Thymus (tissue), 11 donors: Measurements from ENCODE around the gene EPS8L1. TPM values are rescaled to one million over a fixed set of nuclear protein-coding genes. Genes with fewer than 3 reads are reported as not detected.

ENCODE experiments used
- DNase-seq, 9 donors: peaks; one replicate each; pipeline ENCODE4 v3.0.0-alpha.2; 2013; ENCODE audit warnings: low spot score in 9 of 9, low read depth in 6 of 9, missing footprints in 1 of 9
- H3K27ac ChIP-seq, 2 donors: one replicate each; pipeline ENCODE4 v1.5.1; 2013; ENCODE audit warnings: control low read depth in 1 of 2, low read depth in 1 of 2, low read length in 1 of 2, mild to moderate bottlenecking in 1 of 2, moderate library complexity in 1 of 2
- H3K27me3 ChIP-seq, 2 donors: one replicate each; pipeline ENCODE4 v1.5.1; 2013; ENCODE audit warnings: low read length in 1 of 2; ENCODE audit not compliant: control insufficient read depth in 2 of 2, insufficient read depth in 1 of 2
- H3K36me3 ChIP-seq, 2 donors: one replicate each; pipeline ENCODE4 v1.5.1; 2013; ENCODE audit warnings: low read length in 1 of 2, mild to moderate bottlenecking in 1 of 2, moderate library complexity in 1 of 2; ENCODE audit not compliant: control insufficient read depth in 2 of 2, insufficient read depth in 2 of 2
- H3K4me1 ChIP-seq, 2 donors: one replicate each; pipeline ENCODE4 v1.5.1; 2013; ENCODE audit warnings: low read length in 2 of 2; ENCODE audit not compliant: control insufficient read depth in 2 of 2, insufficient read depth in 2 of 2
- H3K4me3 ChIP-seq, 2 donors: one replicate each; pipeline ENCODE4 v1.5.1; 2013; ENCODE audit warnings: low read length in 2 of 2, control low read depth in 1 of 2, mild to moderate bottlenecking in 1 of 2
- H3K9me3 ChIP-seq, 2 donors: one replicate each; pipeline ENCODE4 v1.5.1; 2013; ENCODE audit warnings: low read length in 1 of 2, mild to moderate bottlenecking in 1 of 2; ENCODE audit not compliant: control insufficient read depth in 2 of 2, insufficient read depth in 1 of 2
- WGBS: extraction: QIAGEN DNeasy Blood & Tissue Kit; methylation state at CpG from one replicate; pipeline ENCODE4 v1.1.7; 2013; 5-methylcytosine and 5-hydroxymethylcytosine counted together
- polyA plus RNA-seq: library from polyadenylated mRNA; stranded (reverse); fragments of 200-250 nt; gene quantifications from one replicate; pipeline ENCODE4 v1.2.3, GENCODE V29; 2013
- total RNA-seq: library from RNA; stranded (reverse); fragments of 120-200 nt; gene quantifications from one replicate; pipeline ENCODE4 v1.2.4, GENCODE V29; 2013
- donor health status: healthy.

EPS8L1 gene
- total and polyA plus RNA-seq, 2 donors, result 2.3 to 26.6 TPM

DNA sequence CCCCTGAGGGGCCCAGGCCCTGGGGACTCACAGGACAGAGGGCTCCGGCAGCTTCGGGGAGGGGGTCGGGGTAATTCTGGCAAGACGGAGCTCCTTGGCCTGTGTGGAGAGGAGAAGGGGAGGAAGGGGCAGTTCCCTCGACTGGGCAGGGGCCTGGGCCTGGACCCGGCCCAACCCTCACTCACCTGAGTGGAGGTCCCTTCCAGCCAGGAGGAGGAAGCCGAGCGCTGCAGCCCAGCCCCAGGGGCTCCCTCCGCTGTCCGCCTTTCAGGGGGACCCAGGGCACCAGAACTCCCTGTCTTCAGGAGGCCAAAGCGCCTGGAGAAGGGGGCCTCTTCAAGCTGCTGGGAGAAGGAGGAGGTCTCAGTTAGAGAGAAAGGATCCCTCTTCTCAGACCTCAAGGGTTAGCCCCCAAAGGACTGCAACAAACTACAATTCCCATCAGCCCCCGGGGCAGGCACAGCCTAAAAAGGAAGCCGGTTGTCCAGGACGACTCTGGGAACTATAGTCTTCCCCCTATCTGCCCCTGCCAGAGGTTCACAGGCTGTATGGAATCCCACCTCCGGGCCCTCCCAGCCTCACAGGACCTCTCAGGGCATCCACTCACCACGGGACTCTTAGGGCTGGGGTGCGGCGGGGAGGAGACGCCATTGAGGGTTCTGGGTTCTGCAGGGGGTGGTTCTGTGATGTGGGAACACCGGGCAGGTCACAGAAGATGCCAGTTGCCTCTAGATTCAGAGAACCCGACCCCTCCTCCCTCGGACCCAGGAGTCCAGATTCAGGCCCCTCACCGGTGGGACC lies 19.8 kb downstream of the EPS8L1 start:
- H3K27me3 ChIP-seq, result no peaks in the 10 kb centered on the region
- H3K9me3 ChIP-seq, result no peaks in the 10 kb centered on the region
- H3K36me3 ChIP-seq, result peaks cover 19 to 64% of the 10 kb centered on the region in 2 donors
- H3K27ac ChIP-seq, result no peak overlapping the region
- no peak for DNase-seq
- no peaks in the 10 kb centered on the region for H3K4me1 ChIP-seq
- 97% methylated on average over 23 of the region's 23 CpGs for WGBS
- H3K4me3 ChIP-seq, result no peak overlapping the region

DNA sequence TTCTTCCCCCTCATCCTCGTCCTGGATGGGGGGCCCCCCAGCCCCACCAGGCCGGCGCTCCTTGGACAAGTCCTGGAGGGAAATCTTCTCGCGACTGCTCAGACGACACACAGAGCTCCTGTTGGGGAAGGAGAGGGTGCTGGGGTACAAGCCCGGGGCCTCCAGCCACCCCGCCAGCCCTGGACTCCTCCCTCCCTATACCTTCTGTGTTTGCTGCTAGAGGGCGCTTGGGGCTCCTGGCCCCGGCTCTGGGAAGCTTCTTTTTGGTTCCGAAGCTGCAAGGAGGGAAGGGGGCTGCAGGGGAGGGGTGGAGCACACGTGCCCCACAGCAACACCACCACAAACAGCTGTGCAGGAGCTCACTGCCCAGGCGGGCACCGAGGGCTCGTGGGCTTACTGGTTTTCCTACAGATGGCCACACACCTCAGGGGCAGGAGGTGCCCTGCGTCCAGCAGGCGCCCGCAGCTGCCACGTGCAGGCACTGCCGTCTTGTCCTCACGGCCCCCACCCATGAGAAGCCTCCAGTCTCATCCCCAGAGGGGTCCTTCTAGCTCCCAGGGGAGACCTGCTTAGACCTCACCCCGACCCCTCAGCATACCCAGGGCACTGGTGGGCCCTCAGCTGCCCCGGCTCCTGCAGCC lies 20.5 kb downstream of the EPS8L1 start:
- no peak for DNase-seq
- Histone ChIP-seq H3K27ac (no peak overlapping the region), H3K4me3 (no peak overlapping the region), H3K27me3 (no peaks in the 10 kb centered on the region), H3K36me3 (peaks cover 19 to 57% of the 10 kb centered on the region in 2 donors), H3K9me3 (no peaks in the 10 kb centered on the region), H3K4me1 (no peaks in the 10 kb centered on the region)
- 92% methylated on average over 23 of the region's 23 CpGs for WGBS

DNA sequence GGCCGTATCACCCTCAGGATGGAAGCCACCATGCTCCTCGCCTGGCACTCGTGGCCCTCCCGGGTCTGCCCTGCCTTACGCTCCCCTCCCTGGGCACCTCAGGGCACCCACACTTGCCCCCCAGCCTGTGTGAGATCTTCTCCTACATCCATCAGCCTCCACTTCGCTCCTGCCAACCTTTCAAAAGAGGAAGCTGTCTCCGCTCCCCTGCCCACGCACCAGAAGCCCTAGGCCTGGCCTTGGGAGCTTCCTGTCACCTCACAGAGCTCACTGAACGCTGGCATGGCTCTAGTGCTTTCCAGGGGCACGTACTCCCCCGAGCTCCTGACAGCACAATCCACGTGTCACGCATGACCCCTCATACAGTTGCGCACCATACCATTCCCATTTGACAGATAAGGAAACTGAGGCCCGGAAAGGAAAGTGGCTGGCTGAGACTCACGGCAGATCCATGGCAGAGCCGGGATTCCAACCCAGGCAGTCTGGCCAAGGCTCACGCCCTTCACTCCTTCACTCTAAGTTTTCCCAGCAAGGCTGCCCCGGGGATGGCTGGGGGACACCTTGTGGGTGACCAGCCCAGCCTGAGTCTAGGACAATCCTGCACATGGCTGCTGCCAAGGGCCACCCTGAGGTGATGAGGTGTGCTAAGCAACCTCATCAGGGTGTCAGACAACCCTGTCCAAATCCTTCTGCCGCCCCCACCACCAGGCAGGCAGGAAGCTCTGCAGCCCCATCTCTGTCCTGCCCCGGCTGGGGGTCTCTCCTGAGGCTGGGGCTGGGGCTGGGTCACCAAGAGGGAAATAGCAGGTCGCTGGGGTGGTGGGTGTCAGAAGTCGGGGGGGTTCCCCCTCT lies 22.4 kb downstream of the EPS8L1 start:
- no peak overlapping the region for H3K4me3 ChIP-seq
- H3K9me3 ChIP-seq, result peaks cover 0 to under 1% of the 10 kb centered on the region in 2 donors
- 94% methylated on average over 23 of the region's 23 CpGs for WGBS
- no peak overlapping the region for H3K27ac ChIP-seq
- no peaks in the 10 kb centered on the region for H3K4me1 ChIP-seq
- peaks cover 29 to 47% of the 10 kb centered on the region in 2 donors for H3K36me3 ChIP-seq
- H3K27me3 ChIP-seq, result no peaks in the 10 kb centered on the region
- no peak for DNase-seq

DNA sequence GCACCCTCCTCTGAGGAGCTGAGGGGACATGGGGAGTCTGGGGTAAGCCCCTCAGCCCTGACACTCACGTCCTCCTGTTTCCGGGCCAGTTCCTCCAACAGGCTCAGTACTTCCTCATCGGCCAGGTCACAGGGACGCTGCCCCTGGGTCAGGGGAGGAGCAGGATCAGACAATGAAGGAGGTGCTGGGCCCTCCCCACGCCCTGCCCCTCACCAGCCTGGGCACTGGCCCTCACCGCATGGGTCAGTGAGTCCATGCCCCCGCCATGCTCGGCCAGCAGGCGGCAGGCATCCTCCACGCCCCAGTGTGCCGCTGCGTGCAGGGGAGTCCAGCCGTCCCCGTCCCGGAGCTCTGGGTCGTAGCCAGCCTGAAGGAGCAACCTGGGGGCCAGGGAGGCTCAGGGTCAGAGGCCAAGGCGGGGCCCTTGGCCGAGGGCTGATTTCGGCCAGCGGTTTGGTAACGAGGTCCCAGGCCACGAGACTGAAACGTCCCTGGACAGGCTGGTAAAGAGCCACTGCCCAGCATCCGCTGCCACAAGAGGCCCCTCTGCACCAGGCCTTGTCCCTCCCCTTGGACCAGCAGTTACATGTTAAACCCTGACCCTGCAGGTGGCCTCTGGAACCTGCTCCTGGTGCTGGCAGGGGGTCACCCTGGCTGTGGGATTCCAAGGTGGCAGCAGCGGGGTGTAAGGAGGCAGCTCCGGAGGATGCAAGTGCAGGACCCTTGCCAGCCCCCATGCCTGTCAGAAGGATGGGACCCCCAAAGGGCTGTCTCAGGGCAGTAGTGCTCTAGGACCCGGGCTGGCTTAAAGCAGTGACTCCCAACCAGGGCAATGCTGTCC lies 23.3 kb downstream of the EPS8L1 start:
- peaks cover 35 to 53% of the 10 kb centered on the region in 2 donors for H3K36me3 ChIP-seq
- no peaks in the 10 kb centered on the region for H3K27me3 ChIP-seq
- no peaks in the 10 kb centered on the region for H3K4me1 ChIP-seq
- H3K27ac ChIP-seq, result no peak overlapping the region
- DNase-seq, result no peak
- WGBS, result 97% methylated on average over 27 of the region's 27 CpGs
- H3K4me3 ChIP-seq, result no peak overlapping the region
- H3K9me3 ChIP-seq, result peaks cover 2 to 6% of the 10 kb centered on the region in 2 donors

DNA sequence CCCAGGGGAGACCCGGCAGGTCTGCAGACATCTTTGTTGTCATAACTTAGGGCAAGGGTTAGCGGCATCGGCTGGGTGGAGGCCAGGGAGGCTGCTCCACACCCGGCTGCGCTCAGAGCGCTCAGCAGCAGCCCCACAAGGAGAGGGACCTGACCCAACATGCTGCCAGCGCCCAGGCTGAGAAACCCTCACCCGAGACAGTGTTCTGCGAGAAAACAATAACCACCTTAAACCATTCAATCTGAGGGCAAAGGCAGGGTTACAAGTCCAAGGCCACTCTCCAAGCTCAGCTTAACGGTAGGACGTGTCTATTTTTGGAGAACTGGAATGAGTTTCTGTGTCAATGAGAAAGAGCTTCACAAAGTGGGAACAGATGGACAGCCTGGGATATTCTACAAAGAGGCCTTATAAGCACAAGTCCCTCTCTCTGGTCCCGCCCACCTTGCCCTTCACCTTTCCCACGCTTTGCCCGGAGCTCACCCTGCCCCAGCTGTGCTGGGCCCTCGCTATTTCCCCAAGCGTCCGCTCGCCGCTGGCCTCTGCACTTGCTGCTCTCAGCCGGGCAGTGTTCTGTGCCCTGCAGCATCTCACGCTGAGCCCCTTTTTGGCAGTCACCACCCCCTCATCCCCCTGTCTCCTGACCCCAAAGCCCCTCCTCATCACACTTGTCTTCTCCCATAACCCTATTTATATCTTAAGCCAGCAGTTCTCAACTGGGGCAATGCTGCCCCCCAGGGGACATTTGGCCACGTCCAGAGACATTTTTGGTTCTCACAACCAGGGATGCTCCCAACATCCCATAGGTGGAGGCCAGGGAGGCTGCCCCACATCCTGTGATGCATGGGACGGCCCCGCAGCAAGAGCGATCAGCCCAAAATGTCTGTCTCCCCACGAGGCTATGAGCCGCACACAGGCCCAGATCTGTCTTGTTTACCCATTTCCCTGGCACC lies 24.2 kb downstream of the EPS8L1 start:
- peaks cover 32 to 45% of the 10 kb centered on the region in 2 donors for H3K36me3 ChIP-seq

DNA sequence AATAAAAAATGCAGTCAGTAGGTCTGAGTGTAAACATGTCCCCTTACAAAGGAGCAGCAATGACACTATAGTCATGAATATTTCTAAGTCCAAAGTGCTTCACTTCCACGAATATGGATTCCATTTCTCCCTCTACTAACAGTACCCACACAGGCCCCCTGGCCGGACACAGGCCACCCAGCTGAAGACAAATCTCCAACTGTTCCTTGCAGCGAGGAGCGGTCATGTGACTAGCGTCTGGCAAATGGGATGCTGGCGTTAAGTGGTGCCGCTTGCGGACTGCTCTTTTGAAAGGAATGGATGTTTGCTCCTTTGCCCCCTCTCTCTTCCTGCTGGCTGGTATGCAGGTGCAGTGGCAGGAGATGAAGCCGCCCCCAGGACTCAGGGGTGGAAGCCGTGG lies 25.6 kb downstream of the EPS8L1 start:
- 98% methylated on average over 10 of the region's 10 CpGs for WGBS
- H3K4me3 ChIP-seq, result no peak overlapping the region
- H3K27ac ChIP-seq, result no peak overlapping the region
- peaks cover 24 to 39% of the 10 kb centered on the region in 2 donors for H3K36me3 ChIP-seq
- no peak for DNase-seq
- H3K4me1 ChIP-seq, result no peaks in the 10 kb centered on the region
- H3K27me3 ChIP-seq, result no peaks in the 10 kb centered on the region
- H3K9me3 ChIP-seq, result peaks cover 2 to 6% of the 10 kb centered on the region in 2 donors

More for the DNA sequence above, 24.2 kb downstream of the EPS8L1 start:
- WGBS, result 96% methylated on average over 27 of the region's 27 CpGs
- Histone ChIP-seq H3K4me3 (no peak overlapping the region), H3K9me3 (peaks cover 2 to 6% of the 10 kb centered on the region in 2 donors), H3K27ac (no peak overlapping the region), H3K4me1 (no peaks in the 10 kb centered on the region), H3K27me3 (no peaks in the 10 kb centered on the region)
- DNase-seq, result no peak

DNA sequence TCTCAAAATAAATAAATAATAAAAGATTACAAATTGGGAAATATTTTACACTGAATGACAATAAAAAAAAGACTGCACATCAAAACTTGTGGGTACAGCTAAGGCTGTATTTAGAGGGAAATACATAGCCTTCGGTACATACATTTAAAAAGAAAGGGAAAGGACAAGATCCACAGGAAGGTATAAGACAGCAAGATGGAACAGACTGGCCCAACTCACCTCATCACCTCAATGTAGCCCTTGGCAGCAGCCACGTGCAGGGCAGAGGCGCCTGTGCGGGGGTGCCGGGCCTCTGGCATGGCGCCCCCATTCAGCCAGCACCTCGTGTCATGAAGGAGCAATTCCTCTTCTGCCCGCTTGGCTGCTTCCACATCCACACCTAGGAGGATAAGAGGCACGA lies 27.5 kb downstream of the EPS8L1 start:
- no peaks in the 10 kb centered on the region for H3K27me3 ChIP-seq
- peaks cover 24 to 41% of the 10 kb centered on the region in 2 donors for H3K36me3 ChIP-seq
- peaks cover 2 to 6% of the 10 kb centered on the region in 2 donors for H3K9me3 ChIP-seq
- over 99% methylated on average over 9 of the region's 9 CpGs for WGBS
- no peak for DNase-seq
- no peak overlapping the region for H3K4me3 ChIP-seq
- no peaks in the 10 kb centered on the region for H3K4me1 ChIP-seq
- no peak overlapping the region for H3K27ac ChIP-seq

DNA sequence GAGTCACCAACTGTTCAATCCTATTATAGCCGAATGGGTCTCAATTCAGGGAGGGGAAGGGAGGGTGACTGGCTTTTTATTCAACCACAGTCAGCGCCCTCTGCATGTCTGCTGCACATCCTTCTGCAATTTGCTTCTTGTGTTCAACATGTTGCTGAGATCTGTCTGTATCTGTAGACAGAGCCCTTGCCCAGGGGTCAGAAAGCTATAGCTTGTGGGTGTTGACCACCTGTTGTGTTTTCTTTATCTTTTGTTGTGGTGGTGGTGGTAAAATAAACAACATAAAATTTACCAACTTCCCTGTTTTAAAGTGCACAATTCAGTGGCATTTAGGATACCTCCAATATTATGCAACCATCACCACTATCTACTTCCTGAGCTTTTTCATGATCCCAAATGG lies 29.6 kb downstream of the EPS8L1 start:
- H3K9me3 ChIP-seq, result peaks cover 2 to 6% of the 10 kb centered on the region in 2 donors
- H3K27me3 ChIP-seq, result no peaks in the 10 kb centered on the region
- peaks cover 25 to 43% of the 10 kb centered on the region in 2 donors for H3K36me3 ChIP-seq
- no peak for DNase-seq
- no peak overlapping the region for H3K27ac ChIP-seq
- no peak overlapping the region for H3K4me3 ChIP-seq
- WGBS, result 99% methylated on average over 2 of the region's 2 CpGs
- H3K4me1 ChIP-seq, result no peaks in the 10 kb centered on the region
